ENCODE data around the gene MYCBP2.

MYCBP2 gene

GRCh38 chr13:77084755-77085154 lies 242.1 kb downstream of the MYCBP2 start:
- DNase-seq, result no peak

GRCh38 chr13:77079902-77080413 lies 246.9 kb downstream of the MYCBP2 start:
- DNase-seq, result no peak

- DNase-seq, result no peak
These were observed 259.4 kb downstream of the MYCBP2 start for GRCh38 chr13:77067519-77067918.

- DNase-seq, result no peak
These were observed 261.3 kb downstream of the MYCBP2 start for GRCh38 chr13:77065461-77066147.

GRCh38 chr13:77062097-77062496 lies 264.8 kb downstream of the MYCBP2 start:
- no peak for DNase-seq

- no peak for DNase-seq
These were observed 265.5 kb downstream of the MYCBP2 start for GRCh38 chr13:77061362-77061761.

GRCh38 chr13:77056886-77057285 lies 270.0 kb downstream of the MYCBP2 start:
- no peak for DNase-seq

GRCh38 chr13:77056382-77056781 lies 270.5 kb downstream of the MYCBP2 start:
- no peak for DNase-seq

- no peak for DNase-seq
These were observed 271.7 kb downstream of the MYCBP2 start for GRCh38 chr13:77055158-77055557.

- no peak for DNase-seq
These were observed 273.7 kb downstream of the MYCBP2 start for GRCh38 chr13:77053192-77053591.

GRCh38 chr13:77048681-77049080 lies 278.2 kb downstream of the MYCBP2 start:
- DNase-seq, result no peak

- no peak for DNase-seq
These were observed 279.1 kb downstream of the MYCBP2 start for GRCh38 chr13:77047649-77048343.

GRCh38 chr13:77042566-77043177 lies 284.2 kb downstream of the MYCBP2 start:
- no peak for DNase-seq

GRCh38 chr13:77040835-77041234 lies 286.1 kb downstream of the MYCBP2 start:
- DNase-seq, result no peak

GRCh38 chr13:77040076-77040475 lies 286.8 kb downstream of the MYCBP2 start:
- DNase-seq, result no peak

GRCh38 chr13:77038907-77039480 lies 287.9 kb downstream of the MYCBP2 start:
- no peak for DNase-seq

GRCh38 chr13:77036279-77036678 lies 290.6 kb downstream of the MYCBP2 start:
- DNase-seq, result no peak

GRCh38 chr13:77034881-77035280 lies 292.0 kb downstream of the MYCBP2 start:
- DNase-seq, result no peak

GRCh38 chr13:77033717-77034302 lies 293.1 kb downstream of the MYCBP2 start:
- no peak for DNase-seq

- DNase-seq, result no peak
These were observed 295.1 kb downstream of the MYCBP2 start for GRCh38 chr13:77031656-77032243.

GRCh38 chr13:77029436-77029835 lies 297.5 kb downstream of the MYCBP2 start:
- DNase-seq, result no peak

- no peak for DNase-seq
These were observed 298.7 kb downstream of the MYCBP2 start for GRCh38 chr13:77028202-77028601.

Measured in NCI-H2081 treated with DMSO at 0.1 percent for 48 hours (cell line).